ENCODE results near the gene CCDC192. TPM values are rescaled to one million over a fixed set of nuclear protein-coding genes. Genes with fewer than 3 reads are reported as not detected.

Gene CCDC192
- total RNA-seq, 4 donors from 2014 or later = 0.35 to 1.3 TPM; not detected in 2

DNA sequence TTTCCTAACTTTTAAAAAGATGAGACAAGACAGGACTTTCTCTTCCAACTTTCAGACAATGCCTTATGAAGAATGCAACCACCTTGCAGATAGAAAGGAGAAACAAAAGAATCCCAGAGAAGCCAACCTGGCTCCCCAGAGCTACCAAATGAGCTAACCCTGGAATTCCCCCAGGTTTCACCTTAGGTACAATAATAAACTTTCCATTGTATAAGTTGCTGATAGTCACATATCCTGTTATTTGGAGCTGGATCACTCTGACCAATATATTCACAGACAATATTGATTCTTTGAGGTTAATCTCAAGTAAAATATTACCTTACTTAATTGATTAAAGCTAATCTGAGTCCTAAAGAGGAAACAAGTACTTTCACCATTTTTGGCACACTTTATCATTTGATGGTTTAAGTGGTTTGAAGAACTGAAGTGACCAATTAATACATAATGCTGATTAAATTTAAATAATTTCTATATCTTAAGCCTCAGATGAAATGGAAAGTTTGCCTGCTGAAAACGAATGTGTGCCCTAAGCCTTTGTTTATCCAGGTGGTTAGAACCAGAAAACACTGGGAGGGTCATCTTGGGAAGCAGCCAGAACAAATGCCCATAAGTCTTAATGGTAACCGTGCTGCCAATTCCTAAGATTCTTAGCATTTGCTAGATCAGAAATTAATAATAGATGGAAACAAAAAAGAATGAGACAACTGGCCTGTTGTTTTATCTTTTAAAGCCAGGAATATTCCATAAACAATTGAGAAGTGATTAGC lies 220.8 kb downstream of the CCDC192 start:
- no peak overlapping the region for H3K27ac ChIP-seq
- H3K36me3 ChIP-seq = no peaks in the 10 kb centered on the region
- no peaks in the 10 kb centered on the region for H3K27me3 ChIP-seq
- no peak for TF ChIP-seq POLR2A (IDR thresholded peaks at IDR 0.05)
- TF ChIP-seq, protein P1, sequence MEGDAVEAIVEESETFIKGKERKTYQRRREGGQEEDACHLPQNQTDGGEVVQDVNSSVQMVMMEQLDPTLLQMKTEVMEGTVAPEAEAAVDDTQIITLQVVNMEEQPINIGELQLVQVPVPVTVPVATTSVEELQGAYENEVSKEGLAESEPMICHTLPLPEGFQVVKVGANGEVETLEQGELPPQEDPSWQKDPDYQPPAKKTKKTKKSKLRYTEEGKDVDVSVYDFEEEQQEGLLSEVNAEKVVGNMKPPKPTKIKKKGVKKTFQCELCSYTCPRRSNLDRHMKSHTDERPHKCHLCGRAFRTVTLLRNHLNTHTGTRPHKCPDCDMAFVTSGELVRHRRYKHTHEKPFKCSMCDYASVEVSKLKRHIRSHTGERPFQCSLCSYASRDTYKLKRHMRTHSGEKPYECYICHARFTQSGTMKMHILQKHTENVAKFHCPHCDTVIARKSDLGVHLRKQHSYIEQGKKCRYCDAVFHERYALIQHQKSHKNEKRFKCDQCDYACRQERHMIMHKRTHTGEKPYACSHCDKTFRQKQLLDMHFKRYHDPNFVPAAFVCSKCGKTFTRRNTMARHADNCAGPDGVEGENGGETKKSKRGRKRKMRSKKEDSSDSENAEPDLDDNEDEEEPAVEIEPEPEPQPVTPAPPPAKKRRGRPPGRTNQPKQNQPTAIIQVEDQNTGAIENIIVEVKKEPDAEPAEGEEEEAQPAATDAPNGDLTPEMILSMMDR (IDR thresholded peaks at IDR 0.05) = no peak
- H3K4me1 ChIP-seq = no peaks in the 10 kb centered on the region
- H3K9me3 ChIP-seq = no peaks in the 10 kb centered on the region
- H3K4me3 ChIP-seq = no peak overlapping the region
- intact Hi-C loops (cut with DNase I; ENCODE audit: low total_unique reads) = no loop called here
- DNase-seq = no peak

DNA sequence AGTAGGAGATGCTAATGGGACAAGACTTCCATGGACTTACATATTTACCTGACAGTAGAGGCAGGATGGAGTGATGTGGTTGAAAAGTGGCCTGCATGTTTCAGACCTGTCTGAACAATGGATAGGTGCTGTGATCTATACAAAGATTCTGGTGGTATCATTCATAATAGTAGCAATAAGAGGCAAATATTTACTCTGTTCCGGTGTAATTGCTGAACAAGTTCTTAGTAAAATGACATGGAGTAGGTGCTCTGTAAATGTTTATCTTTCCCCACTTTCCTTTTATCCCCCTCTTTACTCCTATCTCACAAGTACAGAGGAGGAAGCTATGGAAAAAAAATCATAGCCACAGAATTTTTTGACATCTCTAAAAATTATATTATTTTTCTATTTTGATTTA lies 221.4 kb downstream of the CCDC192 start:
- Histone ChIP-seq H3K27me3 (no peaks in the 10 kb centered on the region), H3K27ac (no peak overlapping the region), H3K9me3 (no peaks in the 10 kb centered on the region), H3K36me3 (no peaks in the 10 kb centered on the region), H3K4me1 (no peaks in the 10 kb centered on the region), H3K4me3 (no peak overlapping the region)
- no peak for DNase-seq
- intact Hi-C loops (cut with DNase I; ENCODE audit: low total_unique reads) = no loop called here
- TF ChIP-seq, protein P1 (IDR thresholded peaks at IDR 0.05) = no peak
- TF ChIP-seq POLR2A (IDR thresholded peaks at IDR 0.05) = no peak

DNA sequence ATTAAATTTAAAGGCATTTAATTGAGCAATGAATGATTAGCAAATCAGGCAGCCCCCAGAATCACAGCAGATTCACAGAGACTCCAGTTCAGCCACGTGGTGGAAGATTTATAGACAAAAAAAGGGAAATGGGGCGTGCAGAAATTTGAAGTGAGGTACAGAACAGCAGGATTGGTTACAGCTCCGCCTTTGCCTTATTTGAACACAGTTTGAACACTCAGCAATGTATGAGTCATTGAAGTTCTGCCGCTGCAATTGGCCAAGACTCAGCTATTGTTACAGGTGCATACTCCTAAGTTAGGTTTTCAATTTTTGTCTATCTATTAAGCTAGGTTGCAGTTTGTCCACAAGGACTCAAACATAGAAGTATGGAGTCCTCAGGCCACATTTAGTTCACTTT lies 222.7 kb downstream of the CCDC192 start:
- Histone ChIP-seq H3K27me3 (no peaks in the 10 kb centered on the region), H3K4me3 (no peak overlapping the region), H3K4me1 (no peaks in the 10 kb centered on the region), H3K27ac (no peak overlapping the region), H3K9me3 (no peaks in the 10 kb centered on the region), H3K36me3 (no peaks in the 10 kb centered on the region)
- TF ChIP-seq POLR2A (IDR thresholded peaks at IDR 0.05) = no peak
- TF ChIP-seq, protein P1 (IDR thresholded peaks at IDR 0.05) = no peak
- intact Hi-C loops (cut with DNase I; ENCODE audit: low total_unique reads) = no loop called here
- no peak for DNase-seq

DNA sequence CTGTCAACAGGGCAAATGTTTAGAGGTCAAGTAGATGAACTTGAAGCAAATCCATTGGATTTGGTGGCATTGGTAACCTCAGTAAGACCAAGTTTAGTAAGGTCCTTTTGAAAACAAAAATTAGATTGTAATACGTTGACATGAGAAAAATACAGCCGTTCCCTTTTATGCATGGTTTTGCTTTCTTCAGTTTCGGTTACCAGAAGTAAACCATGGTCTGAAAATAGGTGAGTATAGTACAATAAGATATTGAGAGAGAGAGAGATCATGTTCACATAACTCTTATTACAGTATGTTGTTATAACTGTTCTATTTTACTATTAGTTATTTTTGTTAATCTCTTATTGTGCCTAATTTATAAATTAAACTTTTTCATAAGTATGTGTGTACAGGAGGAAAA lies 223.8 kb downstream of the CCDC192 start:
- Histone ChIP-seq H3K9me3 (no peaks in the 10 kb centered on the region), H3K36me3 (no peaks in the 10 kb centered on the region), H3K4me1 (no peaks in the 10 kb centered on the region), H3K4me3 (no peak overlapping the region), H3K27me3 (no peaks in the 10 kb centered on the region), H3K27ac (no peak overlapping the region)
- no peak for DNase-seq
- no peak for TF ChIP-seq POLR2A (IDR thresholded peaks at IDR 0.05)
- TF ChIP-seq, protein P1 (IDR thresholded peaks at IDR 0.05) = no peak
- intact Hi-C loops (cut with DNase I; ENCODE audit: low total_unique reads) = no loop called here

DNA sequence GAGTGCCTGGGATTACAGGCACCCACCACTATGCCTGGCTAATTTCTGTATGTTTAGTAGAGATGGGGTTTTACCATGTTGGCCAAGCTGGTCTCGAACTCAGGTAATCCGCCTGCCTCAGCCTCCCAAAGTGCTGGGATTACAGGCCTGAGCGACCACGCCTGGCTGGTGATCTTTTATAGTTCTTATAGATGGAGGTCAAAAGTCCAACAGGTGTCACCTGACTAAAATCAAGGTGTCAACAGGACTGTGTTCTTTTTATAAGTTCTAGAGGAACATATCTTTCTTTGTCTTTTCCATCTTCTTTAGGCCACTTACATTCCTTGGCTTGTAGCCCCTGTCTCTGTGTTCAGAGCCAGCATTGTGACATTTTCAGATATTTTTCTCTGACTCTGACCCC lies 224.9 kb downstream of the CCDC192 start:
- TF ChIP-seq, protein P1 (IDR thresholded peaks at IDR 0.05) = no peak
- no peak for TF ChIP-seq POLR2A (IDR thresholded peaks at IDR 0.05)
- Histone ChIP-seq H3K27me3 (no peaks in the 10 kb centered on the region), H3K9me3 (no peaks in the 10 kb centered on the region), H3K36me3 (no peaks in the 10 kb centered on the region), H3K4me1 (no peaks in the 10 kb centered on the region), H3K27ac (no peak overlapping the region), H3K4me3 (no peak overlapping the region)
- intact Hi-C loops (cut with DNase I; ENCODE audit: low total_unique reads) = no loop called here
- no peak for DNase-seq
